ENCODE measurements around the gene THSD8.
A peak's percentile ranks its signal among the peaks of the same experiment; 100 is the strongest.

THSD8 gene

GRCh38 chr19:12836529-12836863 lies 34.6 kb downstream of the THSD8 start:
- no peak for DNase-seq (ENCODE audit: low read depth)
- TF ChIP-seq, protein P1, sequence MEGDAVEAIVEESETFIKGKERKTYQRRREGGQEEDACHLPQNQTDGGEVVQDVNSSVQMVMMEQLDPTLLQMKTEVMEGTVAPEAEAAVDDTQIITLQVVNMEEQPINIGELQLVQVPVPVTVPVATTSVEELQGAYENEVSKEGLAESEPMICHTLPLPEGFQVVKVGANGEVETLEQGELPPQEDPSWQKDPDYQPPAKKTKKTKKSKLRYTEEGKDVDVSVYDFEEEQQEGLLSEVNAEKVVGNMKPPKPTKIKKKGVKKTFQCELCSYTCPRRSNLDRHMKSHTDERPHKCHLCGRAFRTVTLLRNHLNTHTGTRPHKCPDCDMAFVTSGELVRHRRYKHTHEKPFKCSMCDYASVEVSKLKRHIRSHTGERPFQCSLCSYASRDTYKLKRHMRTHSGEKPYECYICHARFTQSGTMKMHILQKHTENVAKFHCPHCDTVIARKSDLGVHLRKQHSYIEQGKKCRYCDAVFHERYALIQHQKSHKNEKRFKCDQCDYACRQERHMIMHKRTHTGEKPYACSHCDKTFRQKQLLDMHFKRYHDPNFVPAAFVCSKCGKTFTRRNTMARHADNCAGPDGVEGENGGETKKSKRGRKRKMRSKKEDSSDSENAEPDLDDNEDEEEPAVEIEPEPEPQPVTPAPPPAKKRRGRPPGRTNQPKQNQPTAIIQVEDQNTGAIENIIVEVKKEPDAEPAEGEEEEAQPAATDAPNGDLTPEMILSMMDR (conservative IDR thresholded peaks at IDR 0.05; ENCODE audit: control insufficient read depth, insufficient read depth, low read depth, low read length) = no peak
- H3K4me3 ChIP-seq (ENCODE audit: control insufficient read depth, low read depth, low read length) = no peak overlapping the region

- TF ChIP-seq, protein P1 (conservative IDR thresholded peaks at IDR 0.05; ENCODE audit: control insufficient read depth, insufficient read depth, low read depth, low read length) = no peak
- DNase-seq (ENCODE audit: low read depth) = no peak
- H3K4me3 ChIP-seq (ENCODE audit: control insufficient read depth, low read depth, low read length) = no peak overlapping the region
Observed at GRCh38 chr19:12837225-12837624, 35.4 kb downstream of the THSD8 start.

DNA sequence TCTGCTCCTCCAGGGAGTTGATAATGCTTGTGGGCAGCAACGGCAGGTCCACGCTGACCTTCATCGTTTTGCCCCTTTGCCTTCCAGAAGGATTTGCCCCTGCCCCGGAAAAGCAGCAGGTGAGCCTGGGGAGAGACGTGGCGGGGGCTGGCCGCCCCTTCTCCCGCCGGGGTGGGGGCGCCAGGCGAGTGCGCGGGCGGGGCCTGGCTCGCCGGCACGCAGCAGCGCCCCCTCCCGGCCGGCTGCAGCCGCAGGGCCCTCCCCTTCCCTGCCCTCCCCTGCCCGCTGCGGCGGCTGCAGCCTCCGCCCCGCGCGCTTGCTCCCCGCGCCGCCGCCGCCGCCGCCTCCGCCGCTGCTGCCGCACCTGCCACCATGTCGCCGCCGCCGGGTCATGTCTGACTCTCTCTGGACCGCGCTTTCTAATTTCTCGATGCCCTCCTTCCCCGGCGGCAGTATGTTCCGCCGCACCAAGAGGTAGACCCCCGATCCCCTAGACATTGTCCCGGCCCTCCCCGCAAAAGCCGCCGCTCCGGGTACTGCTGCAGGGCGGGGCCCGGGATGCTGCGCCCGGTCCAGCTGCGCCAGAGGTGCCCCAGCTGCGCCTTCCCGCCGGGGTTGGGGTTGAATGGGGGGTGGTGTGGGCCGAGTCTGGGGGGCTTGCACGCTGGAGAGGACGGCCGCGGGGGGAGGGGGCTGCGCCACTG lies 36.5 kb downstream of the THSD8 start, which contains the start of gene MAST1:
MAST1 (plus strand) TSS at position 334 of the 704 bp plus-strand sequence; CDS start at position 392, 58 bp downstream.
- TF ChIP-seq, protein P1 (conservative IDR thresholded peaks at IDR 0.05; ENCODE audit: control insufficient read depth, insufficient read depth, low read depth, low read length) = no peak
- DNase-seq (ENCODE audit: low read depth) = no peak
- H3K4me3 ChIP-seq (ENCODE audit: control insufficient read depth, low read depth, low read length) = no peak within 1 kb of the TSS

DNA sequence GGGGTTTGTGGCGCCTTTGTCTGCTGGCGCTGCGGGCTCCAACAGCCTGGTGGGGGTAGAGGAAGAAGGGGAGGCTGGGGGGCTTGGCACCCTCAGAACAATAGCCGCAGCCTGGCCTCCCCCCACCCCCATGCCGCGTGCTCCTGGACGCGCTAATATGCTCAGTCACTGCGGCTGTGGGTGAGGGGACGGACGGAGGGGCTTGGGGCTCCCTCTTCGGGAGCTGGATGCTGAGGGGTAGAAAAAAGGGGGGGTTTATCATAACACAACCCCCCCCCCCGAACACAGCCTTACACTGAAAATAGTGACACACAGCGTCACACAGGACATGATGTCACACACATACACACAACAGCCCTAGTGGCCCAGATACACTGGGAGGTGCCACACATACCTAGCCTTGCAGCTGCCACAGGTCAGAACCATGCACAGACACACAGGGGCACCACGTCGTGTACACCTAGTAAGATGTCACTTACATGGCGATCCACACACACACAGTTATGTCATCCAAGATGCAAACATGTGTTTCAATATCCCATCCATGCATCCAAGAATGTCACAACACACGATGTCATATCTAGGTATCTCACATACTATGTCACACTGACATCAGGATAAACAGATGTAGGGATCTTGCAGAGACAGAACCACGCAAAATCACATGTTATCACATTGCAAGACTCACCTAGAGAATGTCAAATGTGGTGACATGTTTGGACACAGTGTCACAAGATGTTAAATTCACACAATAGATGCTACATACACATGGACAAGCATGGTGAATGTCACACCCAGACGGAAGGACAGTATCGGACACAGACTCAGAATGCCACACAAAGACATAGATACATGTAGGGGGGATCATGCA lies 37.3 kb downstream of the THSD8 start:
- TF ChIP-seq, protein P1 (conservative IDR thresholded peaks at IDR 0.05; ENCODE audit: control insufficient read depth, insufficient read depth, low read depth, low read length) = no peak
- DNase-seq (ENCODE audit: low read depth) = no peak
- H3K4me3 ChIP-seq (ENCODE audit: control insufficient read depth, low read depth, low read length) = no peak overlapping the region

DNA sequence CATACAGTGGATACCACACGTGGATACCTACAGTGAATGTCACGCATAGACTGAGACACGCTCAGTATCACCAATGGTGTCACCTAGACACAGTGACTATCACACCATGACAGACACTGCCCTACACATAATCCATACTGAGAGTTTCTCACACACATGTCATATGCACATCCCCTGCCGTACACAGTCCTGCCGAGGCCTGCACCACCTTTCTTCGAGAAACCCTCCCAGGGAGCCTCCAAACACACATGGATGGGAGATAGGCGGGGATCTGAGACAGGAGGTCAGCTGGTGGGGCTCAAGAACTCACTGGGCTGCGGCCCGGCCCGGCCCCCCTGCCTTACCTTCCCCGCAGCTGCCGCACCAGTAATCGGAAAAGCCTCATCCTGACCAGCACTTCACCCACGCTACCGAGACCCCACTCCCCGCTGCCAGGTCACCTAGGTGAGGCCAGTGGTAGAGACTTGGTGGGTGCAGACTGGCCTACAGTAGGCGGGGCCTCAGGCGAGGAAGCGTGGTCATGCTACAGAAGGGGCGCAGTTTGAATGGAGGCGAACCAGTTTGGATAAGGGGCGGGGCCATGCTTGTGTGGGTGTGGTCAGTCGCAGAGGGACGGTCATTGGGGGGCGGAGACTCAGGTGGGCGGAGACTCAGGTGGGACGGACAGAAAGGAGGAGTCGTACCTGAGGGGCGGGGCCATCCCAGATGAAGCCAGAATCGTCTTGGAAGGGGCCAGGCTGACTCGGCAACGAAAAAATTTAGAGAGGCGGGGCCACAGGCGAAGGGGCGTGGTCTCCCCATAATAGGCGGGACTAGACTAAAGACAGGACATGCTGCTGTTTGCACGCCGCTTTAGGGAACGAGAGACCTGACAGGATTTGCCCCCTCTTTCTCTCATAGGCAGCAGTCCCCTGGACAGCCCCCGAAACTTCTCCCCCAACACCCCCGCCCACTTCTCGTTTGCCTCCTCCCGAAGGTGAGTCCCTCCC lies 38.5 kb downstream of the THSD8 start:
- H3K4me3 ChIP-seq (ENCODE audit: control insufficient read depth, low read depth, low read length) = peak overlapping the region; percentile 28
- DNase-seq (ENCODE audit: low read depth) = peak; percentile 74
- TF ChIP-seq, protein P1 (conservative IDR thresholded peaks at IDR 0.05; ENCODE audit: control insufficient read depth, insufficient read depth, low read depth, low read length) = no peak

DNA sequence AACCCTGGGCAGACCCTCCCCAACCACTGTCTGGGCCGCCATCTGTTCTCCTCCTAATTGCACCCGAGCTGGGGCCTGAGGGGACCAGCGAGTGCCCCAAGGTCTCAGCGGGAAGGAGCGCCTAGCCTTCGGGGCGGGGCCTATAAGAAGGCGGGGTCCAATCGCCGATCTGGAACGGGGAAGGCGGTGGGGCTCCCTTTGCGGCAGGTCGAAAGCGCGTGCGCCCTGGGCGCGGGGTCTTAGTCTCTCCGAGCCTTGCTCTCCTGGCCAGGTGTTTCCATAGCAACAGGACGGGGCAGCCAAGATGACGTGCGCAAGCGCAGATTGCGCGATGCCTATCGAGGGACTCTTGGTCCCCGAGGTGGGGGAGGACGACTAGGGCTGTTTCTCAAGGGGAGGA lies 39.2 kb downstream of the THSD8 start:
- H3K4me3 ChIP-seq (ENCODE audit: control insufficient read depth, low read depth, low read length) = peak overlapping the region; percentile 28

More for the DNA sequence above, 39.2 kb downstream of the THSD8 start:
- DNase-seq (ENCODE audit: low read depth) = peak; percentile 27
- TF ChIP-seq, protein P1 (conservative IDR thresholded peaks at IDR 0.05; ENCODE audit: control insufficient read depth, insufficient read depth, low read depth, low read length) = no peak
